HCT116 (cell line): ENCODE measurements around the gene STXBP5.

Experiments
- CBX3 ChIP-seq: IDR thresholded peaks from 2 replicates; pipeline ENCODE4 v1.6.1; 2012; ENCODE audit warnings: low read depth
- CEBPB ChIP-seq: IDR thresholded peaks from 2 replicates; pipeline ENCODE4 v1.6.1; 2012; ENCODE audit warnings: low read depth
- EZH2 ChIP-seq: fragments of 200-600 bp; sonication (generic); IDR thresholded peaks from 2 replicates; pipeline ENCODE4 v1.6.1; 2017; ENCODE audit warnings: antibody characterized with exemption, mixed run types
- EZH2phosphoT487 ChIP-seq: fragments of 200-600 bp; IDR thresholded peaks from 2 replicates; pipeline ENCODE4 v1.6.1; 2018; ENCODE audit warnings: antibody characterized with exemption, borderline replicate concordance
- POLR2A ChIP-seq: IDR thresholded peaks from 2 replicates; pipeline ENCODE4 v1.7.0; 2011; ENCODE audit warnings: borderline replicate concordance; ENCODE audit not compliant: insufficient read depth, insufficient read length; ENCODE audit errors: extremely low read depth
- POLR2AphosphoS5 ChIP-seq: IDR thresholded peaks from 2 replicates; pipeline ENCODE4 v1.6.1; 2011; ENCODE audit warnings: mild to moderate bottlenecking, low read depth, low read length, moderate library complexity
- SIN3A ChIP-seq: IDR thresholded peaks from 2 replicates; pipeline ENCODE4 v1.6.1; 2012; ENCODE audit warnings: low read depth
- TCF7L2 ChIP-seq: IDR thresholded peaks from 2 replicates; pipeline ENCODE4 v1.7.0; 2011; ENCODE audit warnings: borderline replicate concordance, inconsistent platforms; ENCODE audit not compliant: insufficient read depth, insufficient read length; ENCODE audit errors: extremely low read depth
- YY1 ChIP-seq: IDR thresholded peaks from 2 replicates; pipeline ENCODE4 v1.6.1; 2011; ENCODE audit warnings: low read length, low read depth, moderate library complexity, mild to moderate bottlenecking; ENCODE audit not compliant: insufficient replicate concordance; ENCODE audit errors: extremely low read depth
- ZNF274 ChIP-seq: fragments of 200-500 bp; sonication (Bioruptor generic); IDR thresholded peaks from 2 replicates; pipeline ENCODE4 v1.6.1; 2014; ENCODE audit warnings: mild to moderate bottlenecking, low read depth, low read length, inconsistent platforms
- TF ChIP-seq, protein P1 (sequence below), 3 experiments: fragments of 200-600 bp in 1 of 3; sonication (generic) in 1 of 3; IDR thresholded peaks in 2 of 3; conservative IDR thresholded peaks in 1 of 3; 2 replicates each; pipeline ENCODE4 v1.5.1; 2012 to 2017; ENCODE audit warnings: low read depth in 2 of 3, low read length in 2 of 3, antibody characterized with exemption in 1 of 3, borderline replicate concordance in 1 of 3, control low read depth in 1 of 3, mild to moderate bottlenecking in 1 of 3, mixed read lengths in 1 of 3, mixed run types in 1 of 3, moderate library complexity in 1 of 3; ENCODE audit not compliant: insufficient read depth in 1 of 3
- TF ChIP-seq, protein P2 (sequence below): IDR thresholded peaks from 2 replicates; pipeline ENCODE4 v1.6.1; 2012; ENCODE audit warnings: low read depth

GRCh38 chr6:147244832-147245231 lies 40.6 kb downstream of the STXBP5 start:
- TF ChIP-seq, protein P1, sequence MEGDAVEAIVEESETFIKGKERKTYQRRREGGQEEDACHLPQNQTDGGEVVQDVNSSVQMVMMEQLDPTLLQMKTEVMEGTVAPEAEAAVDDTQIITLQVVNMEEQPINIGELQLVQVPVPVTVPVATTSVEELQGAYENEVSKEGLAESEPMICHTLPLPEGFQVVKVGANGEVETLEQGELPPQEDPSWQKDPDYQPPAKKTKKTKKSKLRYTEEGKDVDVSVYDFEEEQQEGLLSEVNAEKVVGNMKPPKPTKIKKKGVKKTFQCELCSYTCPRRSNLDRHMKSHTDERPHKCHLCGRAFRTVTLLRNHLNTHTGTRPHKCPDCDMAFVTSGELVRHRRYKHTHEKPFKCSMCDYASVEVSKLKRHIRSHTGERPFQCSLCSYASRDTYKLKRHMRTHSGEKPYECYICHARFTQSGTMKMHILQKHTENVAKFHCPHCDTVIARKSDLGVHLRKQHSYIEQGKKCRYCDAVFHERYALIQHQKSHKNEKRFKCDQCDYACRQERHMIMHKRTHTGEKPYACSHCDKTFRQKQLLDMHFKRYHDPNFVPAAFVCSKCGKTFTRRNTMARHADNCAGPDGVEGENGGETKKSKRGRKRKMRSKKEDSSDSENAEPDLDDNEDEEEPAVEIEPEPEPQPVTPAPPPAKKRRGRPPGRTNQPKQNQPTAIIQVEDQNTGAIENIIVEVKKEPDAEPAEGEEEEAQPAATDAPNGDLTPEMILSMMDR (IDR thresholded peaks at IDR 0.05 in 2 of 3, conservative IDR thresholded peaks at IDR 0.05 in 1 of 3; ENCODE audit: borderline replicate concordance in 1 of 3, insufficient read depth in 1 of 3, low read depth in 2 of 3, low read length in 2 of 3), result no peak
- TF ChIP-seq TCF7L2 (no peak), ZNF274 (no peak), CBX3 (no peak), EZH2 (no peak), POLR2A (no peak), CEBPB (no peak), POLR2AphosphoS5 (no peak), SIN3A (no peak), EZH2phosphoT487 (no peak), YY1 (no peak)
- TF ChIP-seq, protein P2, sequence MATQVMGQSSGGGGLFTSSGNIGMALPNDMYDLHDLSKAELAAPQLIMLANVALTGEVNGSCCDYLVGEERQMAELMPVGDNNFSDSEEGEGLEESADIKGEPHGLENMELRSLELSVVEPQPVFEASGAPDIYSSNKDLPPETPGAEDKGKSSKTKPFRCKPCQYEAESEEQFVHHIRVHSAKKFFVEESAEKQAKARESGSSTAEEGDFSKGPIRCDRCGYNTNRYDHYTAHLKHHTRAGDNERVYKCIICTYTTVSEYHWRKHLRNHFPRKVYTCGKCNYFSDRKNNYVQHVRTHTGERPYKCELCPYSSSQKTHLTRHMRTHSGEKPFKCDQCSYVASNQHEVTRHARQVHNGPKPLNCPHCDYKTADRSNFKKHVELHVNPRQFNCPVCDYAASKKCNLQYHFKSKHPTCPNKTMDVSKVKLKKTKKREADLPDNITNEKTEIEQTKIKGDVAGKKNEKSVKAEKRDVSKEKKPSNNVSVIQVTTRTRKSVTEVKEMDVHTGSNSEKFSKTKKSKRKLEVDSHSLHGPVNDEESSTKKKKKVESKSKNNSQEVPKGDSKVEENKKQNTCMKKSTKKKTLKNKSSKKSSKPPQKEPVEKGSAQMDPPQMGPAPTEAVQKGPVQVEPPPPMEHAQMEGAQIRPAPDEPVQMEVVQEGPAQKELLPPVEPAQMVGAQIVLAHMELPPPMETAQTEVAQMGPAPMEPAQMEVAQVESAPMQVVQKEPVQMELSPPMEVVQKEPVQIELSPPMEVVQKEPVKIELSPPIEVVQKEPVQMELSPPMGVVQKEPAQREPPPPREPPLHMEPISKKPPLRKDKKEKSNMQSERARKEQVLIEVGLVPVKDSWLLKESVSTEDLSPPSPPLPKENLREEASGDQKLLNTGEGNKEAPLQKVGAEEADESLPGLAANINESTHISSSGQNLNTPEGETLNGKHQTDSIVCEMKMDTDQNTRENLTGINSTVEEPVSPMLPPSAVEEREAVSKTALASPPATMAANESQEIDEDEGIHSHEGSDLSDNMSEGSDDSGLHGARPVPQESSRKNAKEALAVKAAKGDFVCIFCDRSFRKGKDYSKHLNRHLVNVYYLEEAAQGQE, result no peak
